GM21717 (cell line): ENCODE data around the gene MED26.

Experiments used
- ATAC-seq: cut with Tn5 transposase; IDR thresholded peaks from one replicate; pipeline ENCODE4 v1.9.1; 2021; ENCODE audit warnings: mild to moderate bottlenecking, moderate library complexity; ENCODE audit not compliant: unreplicated experiment

Gene MED26

DNA sequence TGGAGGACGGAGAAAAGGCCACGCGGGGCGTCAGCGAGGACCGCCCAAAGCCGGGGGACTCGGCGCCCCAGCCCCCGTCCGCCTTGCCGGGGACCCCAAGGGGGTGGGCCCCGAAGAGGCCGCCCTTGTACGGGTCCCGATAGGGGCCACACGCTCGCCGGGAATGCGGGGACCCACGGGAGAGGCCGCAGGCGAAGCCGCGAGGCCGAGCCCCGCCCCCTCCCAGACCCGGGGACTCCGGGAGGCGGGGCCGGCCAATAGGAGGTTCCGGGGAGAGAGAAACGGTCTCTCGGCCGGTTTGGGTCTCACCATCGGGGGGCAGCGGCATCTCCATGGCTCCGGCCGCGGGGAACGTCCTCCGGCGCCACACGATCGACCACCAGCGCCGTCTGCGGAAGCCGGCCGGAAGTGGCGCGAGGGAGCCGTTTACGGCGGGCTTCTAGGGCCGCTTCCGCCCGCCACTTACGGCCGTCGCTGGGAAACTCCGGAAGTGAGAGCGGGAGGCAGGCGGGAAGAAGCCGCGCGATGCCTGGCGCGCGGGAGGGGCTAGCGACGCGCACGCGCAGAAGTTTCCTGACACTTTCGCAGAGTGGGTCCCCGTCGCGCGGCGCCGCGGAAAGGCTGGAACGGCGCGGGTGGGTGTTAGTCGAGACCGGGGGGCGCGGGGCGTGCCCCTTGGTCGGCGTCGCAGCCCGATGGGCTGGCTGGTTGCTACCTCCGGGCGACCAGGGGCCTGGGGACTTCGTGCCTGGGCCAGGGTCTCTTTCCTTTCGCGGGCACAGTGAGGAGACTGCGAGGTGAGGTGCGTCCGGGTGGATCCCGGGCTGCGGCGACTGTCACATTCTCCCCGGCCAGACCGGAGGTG, 85.7 kb downstream of the MED26 start, which contains the start of gene CHERP:
Gene CHERP, minus strand, starts transcription at position 393 of the 865 bp plus-strand sequence. Its CDS starts 59 bp downstream, at position 334.
- ATAC-seq: peak; percentile 61

DNA sequence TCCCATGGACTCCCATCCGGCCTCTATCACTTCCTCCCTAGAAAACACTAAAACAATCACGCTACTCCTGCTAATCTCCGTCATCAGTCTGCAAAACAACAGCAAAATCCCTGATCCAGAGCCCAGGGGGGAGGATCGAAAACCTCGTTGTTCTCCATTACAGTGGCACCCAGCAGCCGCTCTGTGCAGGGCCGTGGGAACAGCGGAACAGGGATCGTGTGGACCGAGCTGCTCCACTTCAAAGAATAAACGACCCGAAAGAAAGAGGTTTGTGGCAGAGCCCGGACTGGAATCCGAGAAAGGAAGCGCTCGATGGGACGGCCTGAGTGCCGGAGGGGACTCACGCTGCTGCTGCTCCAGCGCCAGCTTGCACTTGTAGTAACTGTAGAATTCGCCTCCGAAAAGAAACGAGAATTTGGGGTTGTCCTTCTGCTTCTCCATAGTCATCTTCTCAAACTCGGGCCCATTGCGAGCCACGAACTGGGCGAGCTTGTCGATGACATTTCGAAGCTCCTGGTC, 86.4 kb downstream of the MED26 start:
- ATAC-seq: no peak

DNA sequence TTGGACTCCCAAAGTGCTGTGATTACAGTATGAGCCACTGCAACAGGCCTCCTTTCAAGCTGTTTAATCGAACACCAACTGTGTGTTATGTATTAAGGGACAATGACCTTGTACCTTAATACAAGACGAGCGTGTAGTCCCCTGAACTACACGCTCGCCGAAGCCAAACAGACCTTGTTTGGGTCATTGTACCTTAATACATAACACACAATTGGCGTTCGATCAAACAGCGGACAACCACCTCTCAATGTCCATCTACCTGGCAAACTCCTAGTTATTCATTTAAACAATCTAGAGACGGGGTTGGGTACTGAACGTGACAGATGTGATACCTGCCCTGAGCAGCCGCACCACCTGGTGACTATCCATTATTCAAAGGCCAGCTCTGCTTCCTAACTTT, 87.1 kb downstream of the MED26 start:
- no peak for ATAC-seq

DNA sequence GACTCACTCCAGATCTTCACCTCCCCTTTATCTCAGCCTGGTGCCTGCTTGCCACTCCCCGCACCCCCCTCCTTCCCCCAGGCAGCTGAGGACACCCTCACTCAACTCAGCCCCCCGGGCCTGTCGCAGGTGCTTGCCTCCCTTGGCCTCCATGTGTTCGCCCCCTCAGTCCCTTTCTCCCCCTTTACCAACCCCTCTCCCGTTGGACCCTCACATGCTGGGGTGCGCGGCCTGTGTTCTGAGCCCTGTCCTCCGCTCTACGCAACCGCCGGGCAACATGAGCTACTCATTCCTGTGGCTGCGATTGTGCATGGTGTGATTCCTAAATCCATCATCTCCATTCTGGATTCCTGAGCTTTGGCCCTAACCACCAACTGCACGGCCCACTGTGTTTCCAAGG, 90.9 kb downstream of the MED26 start:
- no peak for ATAC-seq

DNA sequence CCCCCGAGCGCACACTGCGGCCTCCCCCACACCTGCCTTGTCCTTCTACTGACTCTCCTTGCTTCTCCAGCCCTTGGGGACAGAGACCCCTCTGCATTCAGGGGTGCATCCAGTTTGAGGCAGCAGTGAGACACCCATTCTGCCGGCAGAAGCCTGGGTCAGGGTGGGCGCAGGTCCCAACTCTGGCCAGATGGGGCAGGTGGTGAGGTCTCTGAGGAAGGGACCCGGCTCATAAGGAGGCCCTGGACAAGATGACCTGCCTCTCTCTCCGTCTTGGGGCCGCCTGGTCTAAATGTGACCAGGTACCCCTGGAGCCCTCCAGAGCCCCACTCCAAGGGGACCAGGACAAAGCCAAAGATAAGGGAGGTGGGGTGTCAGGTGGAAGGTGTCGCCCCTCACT, 91.9 kb downstream of the MED26 start:
- ATAC-seq: no peak

DNA sequence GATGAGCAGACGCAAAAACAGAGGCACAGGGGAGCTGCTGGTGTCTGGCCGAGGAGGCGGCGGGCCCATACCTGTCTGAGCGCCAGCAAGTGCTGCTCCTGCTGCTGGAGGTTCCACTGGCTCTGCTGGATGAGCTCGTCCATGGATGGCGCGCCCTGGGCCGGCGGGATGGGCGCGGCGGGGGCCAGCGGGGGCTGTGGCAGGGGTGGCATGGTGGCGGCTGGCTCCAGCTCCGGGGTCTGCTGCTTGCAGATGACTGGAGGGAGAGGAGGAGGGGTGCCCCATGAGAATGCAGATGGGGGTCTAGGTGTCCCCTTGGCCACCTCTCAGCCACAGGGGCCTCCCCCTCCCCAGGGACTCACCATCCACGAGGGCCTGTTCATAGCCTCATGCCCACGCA, 92.6 kb downstream of the MED26 start:
- no peak for ATAC-seq

DNA sequence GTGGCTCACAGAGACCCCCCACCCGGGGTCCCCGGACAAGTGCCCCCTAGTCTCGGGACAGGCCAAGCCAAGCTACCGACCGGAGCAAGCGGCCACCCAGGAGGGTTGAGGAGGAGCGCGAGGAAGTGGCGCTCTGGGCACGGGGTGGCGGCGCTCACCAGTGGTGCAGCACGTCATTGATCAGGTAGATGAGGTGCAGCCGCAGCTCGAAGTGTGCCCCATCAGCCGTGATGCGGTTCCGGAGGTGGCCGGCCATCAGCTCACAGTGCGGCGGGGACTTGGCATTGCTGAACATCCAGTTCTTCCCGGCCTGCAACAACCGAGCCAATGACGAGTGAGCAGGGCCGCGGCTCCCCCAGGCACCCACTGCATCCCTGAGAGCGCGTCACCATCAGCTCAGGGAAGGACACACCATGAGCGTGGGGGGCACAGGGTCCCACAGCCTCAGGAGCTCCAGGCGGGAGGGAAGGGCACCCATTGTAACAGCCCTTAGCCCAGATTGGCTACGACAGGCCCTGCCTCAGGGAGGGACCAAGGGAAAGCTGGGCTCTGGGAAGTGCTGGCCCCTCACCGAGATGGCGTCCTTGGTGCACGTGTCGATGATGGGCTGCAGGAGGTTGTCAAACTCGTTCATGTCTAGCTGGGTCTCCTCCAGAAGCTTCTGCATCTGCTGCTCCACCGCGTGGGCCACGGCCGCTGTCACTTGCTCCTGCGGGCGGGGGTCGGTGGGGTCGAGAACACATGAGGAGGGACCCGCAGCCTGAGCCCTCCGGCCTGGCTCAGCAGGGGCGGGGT, 95.4 kb downstream of the MED26 start:
- ATAC-seq: no peak

DNA sequence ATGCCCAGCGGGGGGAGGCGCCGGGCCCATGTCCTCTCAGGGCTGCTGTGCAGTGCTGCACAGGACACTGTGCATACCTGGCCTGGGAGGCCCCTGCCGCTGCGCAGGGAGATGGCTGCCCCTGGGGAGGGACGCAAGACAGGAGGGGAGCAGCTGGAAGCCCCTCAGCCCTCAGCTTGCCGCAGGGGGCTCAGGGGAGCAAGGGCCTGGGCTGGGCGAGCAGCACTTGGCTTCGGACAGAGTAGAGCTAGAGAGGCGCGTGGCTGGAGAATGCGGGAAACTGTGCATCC, 96.7 kb downstream of the MED26 start:
- no peak for ATAC-seq

DNA sequence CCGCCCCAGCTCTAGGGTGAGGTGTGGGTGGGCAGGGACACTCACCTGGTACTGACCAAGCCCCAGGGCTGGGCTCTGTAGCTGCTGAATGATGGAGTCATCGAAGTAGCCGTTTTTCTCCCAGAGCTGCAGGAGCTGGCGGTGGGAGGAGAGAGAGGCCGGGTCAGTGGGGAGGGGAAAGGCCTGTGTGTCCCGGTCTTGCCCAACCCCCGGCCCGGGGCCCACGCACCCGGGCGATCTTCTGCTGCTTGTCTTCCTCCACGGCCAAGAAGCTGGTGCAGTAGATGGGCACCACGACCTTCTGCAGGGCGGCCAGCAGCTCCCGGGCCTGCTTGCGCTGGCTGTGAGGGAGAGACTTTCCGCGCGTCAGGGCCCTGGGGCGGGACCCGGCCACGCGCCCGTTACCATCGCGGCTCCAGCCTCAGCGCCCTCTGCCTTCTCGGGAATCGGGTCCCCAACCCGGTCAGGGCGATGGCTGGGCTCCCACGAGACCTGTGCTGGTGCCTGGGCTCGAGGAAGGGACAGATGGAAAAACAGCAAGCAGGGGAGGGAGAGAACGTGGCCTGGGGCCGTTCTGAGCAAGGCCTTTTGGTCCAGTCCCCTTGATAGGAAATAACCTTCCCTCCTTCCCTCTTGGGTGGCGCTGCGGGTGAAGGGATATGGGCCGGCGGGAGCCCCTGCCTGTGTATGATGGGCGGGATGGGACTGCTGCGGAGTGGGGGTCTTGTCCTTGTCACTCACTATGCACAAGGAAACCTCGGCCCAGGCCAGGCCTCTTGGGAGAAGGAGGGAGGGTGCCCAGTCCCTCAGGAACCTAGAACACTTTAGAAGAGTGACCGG, 97.2 kb downstream of the MED26 start:
- no peak for ATAC-seq

DNA sequence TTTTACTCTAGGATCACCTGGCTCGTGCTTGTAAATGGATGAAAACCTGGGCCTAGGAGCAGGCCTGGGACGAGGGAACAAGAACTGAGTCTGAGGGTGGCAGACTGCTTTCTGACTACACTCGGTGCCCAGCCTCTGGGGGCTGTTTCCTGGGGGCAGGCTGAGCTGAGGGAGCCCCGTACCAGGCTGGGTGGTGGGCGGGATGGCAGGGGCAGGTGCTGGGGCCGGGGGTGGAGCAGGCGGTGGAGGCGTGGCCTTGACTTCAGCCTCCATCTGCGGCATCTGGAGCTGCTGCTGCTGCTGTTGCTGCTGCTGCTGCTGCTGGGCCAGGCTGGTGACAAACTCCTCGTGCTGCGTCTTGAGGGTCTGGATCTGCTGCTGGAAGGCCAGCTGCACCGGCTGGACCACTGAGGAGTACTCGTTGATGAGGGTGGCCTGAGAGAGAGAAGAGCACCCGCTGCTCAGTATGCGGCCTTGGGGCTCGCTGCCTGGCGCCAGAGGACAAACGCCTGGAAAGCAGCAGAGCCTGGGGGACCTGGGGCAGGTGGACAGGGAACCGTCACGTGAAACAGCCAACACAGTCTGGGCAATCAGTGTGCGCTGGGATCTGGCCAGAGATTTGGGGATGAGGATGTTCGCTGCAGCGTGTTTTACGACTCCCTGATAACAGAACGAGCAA, 98.4 kb downstream of the MED26 start:
- ATAC-seq: no peak

DNA sequence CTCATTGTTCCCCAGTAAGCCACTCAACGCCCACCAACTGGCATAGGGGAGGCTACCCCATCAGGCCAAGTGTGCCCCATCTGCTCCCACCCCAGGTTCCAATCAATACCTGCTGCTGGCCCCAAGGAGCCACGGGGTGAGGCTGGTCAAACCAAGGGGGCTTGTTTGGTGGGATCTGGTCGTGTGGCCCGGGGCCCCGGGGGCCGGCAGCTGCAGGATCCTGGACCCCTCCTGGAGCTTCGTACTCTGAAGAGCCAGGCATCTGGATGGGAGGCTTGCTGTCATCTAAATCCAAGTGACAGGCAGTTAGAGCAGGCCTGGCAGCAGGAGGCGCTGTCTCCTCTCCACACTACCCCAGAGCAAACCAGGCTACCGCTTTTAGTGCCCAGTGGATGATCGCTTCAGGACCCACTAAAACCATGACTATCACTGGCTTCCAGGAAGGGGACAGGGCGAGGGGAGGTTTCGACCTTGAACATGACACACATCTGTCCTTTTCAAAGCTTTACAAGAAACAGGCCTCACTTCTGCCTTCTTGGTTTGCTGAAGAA, 100.0 kb downstream of the MED26 start:
- ATAC-seq: no peak

DNA sequence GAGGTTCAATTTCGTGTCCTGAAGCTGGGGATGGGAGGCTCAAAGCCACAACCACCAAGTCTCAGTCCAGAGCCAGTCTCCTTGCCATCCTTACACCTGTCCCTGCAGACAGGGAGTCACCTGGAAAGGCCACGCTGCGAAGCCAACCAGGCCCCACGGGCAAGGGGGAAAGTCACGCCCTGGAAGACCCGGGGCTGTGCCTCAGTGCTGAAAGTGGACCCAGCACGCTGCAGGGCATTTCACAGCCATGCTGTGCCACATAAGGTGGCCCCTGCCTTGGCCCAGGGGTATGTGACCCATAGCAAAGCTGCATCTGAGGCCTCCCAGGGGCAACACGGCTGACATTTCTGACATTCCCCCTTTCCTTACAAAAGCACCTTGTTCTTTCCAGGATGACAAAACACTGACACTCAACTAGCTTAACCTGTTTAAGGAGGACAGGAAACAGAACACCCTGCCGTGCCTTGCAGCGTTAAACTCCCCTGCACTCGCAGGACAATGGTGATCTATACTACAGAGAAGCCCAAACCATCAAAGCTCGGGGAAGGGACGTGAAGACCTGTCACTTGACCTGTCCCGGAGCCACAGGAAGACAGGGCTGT, 100.6 kb downstream of the MED26 start:
- ATAC-seq: no peak

DNA sequence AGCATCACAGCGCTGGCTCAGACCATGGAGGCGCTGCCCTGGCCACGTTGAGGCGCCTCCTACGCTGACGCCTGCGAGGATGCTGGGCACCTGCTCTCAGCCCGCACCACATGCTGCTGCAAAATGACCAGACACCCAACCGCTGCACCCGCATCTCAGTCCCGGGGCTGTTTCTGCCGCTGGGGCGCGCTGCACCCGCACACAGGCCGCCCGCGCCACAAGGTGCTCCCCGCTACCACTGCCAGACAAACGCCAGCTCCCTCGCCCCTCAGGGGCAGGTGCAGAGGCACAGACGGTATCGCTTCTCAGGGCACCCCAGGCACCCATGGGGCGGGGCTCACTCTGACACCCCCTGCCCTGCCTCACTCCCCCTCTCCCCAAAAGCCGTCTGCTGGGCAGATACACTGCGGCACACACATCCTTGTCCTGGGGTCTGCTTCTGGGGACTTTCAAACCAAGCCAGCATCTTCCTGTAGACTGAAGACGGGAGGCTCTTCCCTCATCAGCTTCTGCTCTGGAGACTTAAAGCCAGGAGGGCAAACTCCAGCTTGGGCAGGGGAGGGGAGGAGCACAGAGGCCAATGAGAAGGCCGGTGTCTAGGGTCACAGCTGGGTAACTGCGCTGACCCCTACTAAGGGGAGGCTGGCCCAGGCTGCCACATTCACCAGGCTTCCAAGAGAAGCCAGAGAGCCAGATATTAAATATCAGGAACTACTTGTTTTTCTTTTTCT, 102.1 kb downstream of the MED26 start:
- no peak for ATAC-seq

DNA sequence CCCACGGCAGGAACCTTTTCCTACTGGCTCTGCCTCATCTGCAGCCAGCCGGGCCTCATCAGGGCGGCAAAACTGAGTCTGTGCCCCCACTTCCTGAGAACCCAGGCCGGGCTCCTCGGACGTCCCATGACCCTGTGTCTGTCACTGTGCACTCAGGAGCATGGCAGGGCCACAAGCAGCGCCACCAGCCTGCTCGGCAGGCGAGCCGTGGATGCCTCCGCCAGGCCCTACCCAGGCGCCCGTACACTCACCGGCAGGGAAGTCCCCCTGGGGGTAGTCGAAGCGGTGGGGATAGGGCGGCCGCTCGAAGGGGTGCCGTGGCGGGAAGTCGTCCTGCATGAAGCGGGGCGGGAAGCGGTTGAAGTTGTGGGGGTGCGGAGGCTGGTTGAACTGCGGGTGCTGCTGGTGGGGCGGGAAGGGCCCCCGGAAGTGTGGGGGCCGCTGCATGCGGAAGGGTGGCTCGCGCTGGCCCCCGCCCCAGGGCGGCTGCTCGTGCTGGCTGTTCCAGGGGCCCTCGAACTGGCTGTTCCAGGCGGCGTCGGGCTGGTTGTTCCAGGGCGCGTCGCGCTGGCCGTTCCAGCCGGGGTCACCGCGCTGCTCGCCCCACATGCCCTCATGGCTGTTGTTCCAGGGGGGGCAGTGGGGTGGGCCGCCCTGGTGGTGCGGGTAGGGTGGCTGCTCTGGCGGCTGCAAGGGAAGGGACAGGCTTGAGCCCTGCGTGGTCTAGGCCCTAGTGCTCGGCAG, 102.8 kb downstream of the MED26 start:
- no peak for ATAC-seq
